ENCODE measurements around the gene WDR53.

WDR53 gene

DNA sequence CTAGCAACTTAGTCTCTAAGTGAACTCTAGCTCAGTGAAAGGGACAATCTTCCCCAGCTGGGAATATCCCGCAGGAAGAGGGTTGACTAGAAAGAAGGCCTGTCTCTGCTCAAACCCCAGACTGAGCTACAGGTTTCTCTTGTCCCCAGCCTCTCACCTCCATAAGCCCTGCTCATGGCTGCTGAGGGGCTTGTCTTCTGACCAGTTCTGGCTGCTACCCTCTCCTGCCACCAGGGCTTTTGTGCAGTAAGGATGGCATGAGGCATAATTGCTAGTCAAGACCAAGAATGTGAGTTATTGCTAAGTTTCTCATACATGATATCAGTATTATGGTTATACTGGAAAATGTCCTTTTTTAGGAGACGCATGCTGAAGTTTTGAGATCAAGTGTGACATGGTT lies 21.3 kb downstream of the WDR53 start:
- no peak overlapping the region for H3K4me2 ChIP-seq
- 0 out of 2 replicates have a peak, but pooled peaks cover 6% of the 10 kb centered on the region for H3K4me1 ChIP-seq
- no peaks in the 10 kb centered on the region for H4K20me1 ChIP-seq
- H3K36me3 ChIP-seq, result 0 out of 2 replicates have a peak, but pooled peaks cover 7% of the 10 kb centered on the region
- no peak overlapping the region for H3K27ac ChIP-seq
- H3K9ac ChIP-seq, result no peak overlapping the region
- no peaks in the 10 kb centered on the region for H3K27me3 ChIP-seq
- H3K9me3 ChIP-seq, result peaks cover 46% of the 10 kb centered on the region
- TF ChIP-seq Cebpa-rat (IDR thresholded peaks at IDR 0.05), result no peak
- H3K4me3 ChIP-seq, result no peak overlapping the region

- TF ChIP-seq Cebpa-rat (IDR thresholded peaks at IDR 0.05), result no peak
- no peaks in the 10 kb centered on the region for H4K20me1 ChIP-seq
- peaks cover 41% of the 10 kb centered on the region for H3K9me3 ChIP-seq
- H3K27me3 ChIP-seq, result no peaks in the 10 kb centered on the region
- no peak overlapping the region for H3K4me3 ChIP-seq
- 0 out of 2 replicates have a peak, but pooled peaks cover 6% of the 10 kb centered on the region for H3K4me1 ChIP-seq
- 0 out of 2 replicates have a peak, but pooled peaks cover 7% of the 10 kb centered on the region for H3K36me3 ChIP-seq
- no peak overlapping the region for H3K4me2 ChIP-seq
- H3K27ac ChIP-seq, result no peak overlapping the region
- H3K9ac ChIP-seq, result no peak overlapping the region
These were observed 21.8 kb downstream of the WDR53 start for GRCh38 chr3:196546537-196546936.

DNA sequence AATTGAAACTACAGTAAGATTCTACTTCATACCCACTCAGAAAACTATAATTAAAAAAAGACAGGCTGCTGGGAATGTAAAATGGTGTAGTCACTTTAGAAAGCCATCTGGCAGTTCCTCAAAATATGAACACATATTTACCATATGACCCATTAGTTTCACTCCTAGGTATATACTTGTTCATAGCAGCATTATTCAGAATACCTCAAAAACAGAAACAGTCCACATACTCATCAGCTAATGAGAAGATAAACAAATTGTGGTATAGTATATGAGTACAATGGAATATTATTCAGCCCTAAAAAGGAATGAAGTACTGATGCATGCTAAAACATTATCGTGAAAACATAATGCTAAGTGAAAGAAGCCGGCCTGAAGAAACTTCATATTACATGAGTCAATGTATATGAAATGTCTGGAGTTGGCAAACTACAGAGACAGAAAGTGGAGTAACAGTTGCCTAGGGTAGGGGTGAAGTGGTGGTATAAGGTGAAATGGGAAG lies 23.8 kb downstream of the WDR53 start:
- H4K20me1 ChIP-seq, result no peaks in the 10 kb centered on the region
- no peak overlapping the region for H3K9ac ChIP-seq
- H3K4me1 ChIP-seq, result 0 out of 2 replicates have a peak, but pooled peaks cover 6% of the 10 kb centered on the region
- H3K27me3 ChIP-seq, result no peaks in the 10 kb centered on the region
- H3K27ac ChIP-seq, result no peak overlapping the region
- TF ChIP-seq Cebpa-rat (IDR thresholded peaks at IDR 0.05), result no peak
- H3K4me3 ChIP-seq, result no peak overlapping the region
- no peak overlapping the region for H3K4me2 ChIP-seq
- H3K9me3 ChIP-seq, result peaks cover 21% of the 10 kb centered on the region
- H3K36me3 ChIP-seq, result no peaks in the 10 kb centered on the region

DNA sequence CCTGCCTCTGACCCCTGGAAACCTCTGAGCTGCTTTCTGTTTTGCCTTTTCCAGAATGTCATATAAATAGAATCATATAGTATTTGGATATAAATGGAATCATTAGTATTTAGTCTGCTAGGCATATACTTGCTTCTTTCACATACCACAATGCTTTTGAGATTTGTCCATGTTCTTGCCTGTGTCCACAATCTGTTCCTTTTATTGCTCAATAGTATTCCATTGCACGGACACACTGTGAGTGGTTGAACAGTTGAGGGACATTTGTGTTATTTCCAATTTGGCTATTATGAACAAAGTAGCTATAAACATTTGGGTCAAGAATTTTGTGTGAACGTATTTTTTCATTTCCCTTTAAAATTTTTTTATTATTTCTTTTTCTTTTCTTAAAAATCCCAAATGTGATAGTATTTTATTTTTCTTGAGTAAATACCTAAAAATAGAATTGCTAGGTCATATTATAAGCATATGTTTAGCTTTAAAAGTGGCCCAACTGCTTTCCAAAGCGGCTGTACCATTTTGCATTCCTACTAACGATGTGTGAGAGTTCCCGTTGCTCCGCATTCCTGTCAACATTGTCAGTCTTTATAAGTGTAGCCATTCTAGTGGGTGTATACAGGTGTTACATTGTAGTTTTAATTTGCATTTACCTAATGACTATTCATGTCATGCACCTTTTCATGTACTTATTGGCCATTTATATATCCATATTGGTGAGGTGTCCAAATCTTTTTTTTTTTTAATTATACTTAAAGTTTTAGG lies 26.5 kb downstream of the WDR53 start:
- H3K9ac ChIP-seq, result no peak overlapping the region
- no peaks in the 10 kb centered on the region for H3K4me1 ChIP-seq
- H3K27me3 ChIP-seq, result no peaks in the 10 kb centered on the region

DNA sequence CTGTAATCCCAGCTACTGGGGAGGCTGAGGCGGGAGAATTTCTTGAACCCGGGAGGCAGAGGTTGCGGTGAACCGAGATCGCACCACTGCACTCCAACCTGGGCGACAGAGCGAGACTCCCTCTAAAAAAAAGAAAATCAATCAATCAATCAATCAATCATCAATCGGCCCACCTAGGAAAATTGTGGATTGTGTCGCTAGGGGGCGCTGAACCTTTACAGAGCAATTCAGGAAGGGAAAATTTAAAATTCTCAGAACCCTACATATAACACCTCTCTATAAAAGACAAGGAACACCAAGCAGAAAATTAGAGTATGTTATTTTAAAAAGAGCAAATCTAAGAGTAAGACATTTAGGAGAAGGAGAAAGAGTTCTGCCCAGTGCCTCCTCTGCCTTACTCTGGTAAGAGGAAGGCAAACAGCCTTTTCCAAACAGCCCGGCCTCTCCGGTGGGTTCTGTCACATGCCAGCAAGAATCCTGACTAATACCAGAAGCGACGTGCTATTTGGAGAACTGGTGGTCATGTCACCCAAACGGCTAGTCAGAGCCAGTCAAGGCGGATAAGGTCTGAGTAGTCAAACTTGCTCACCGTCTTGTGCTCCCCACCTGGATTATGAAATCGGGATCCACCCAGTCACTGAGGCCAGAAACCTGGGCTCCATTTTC lies 30.9 kb downstream of the WDR53 start:
- H3K4me2 ChIP-seq, result no peak overlapping the region
- H3K9ac ChIP-seq, result no peak overlapping the region
- no peaks in the 10 kb centered on the region for H3K36me3 ChIP-seq
- H4K20me1 ChIP-seq, result no peaks in the 10 kb centered on the region
- TF ChIP-seq Cebpa-rat (IDR thresholded peaks at IDR 0.05), result no peak
- no peak overlapping the region for H3K4me3 ChIP-seq
- H3K27ac ChIP-seq, result no peak overlapping the region
- no peaks in the 10 kb centered on the region for H3K4me1 ChIP-seq
- H3K9me3 ChIP-seq, result no peaks in the 10 kb centered on the region
- no peaks in the 10 kb centered on the region for H3K27me3 ChIP-seq

More for the DNA sequence above, 26.5 kb downstream of the WDR53 start:
- Histone ChIP-seq H3K4me3 (no peak overlapping the region), H3K36me3 (no peaks in the 10 kb centered on the region), H3K4me2 (no peak overlapping the region), H3K9me3 (0 out of 2 replicates have a peak, but pooled peaks cover 3% of the 10 kb centered on the region), H3K27ac (no peak overlapping the region), H4K20me1 (no peaks in the 10 kb centered on the region)
- no peak for TF ChIP-seq Cebpa-rat (IDR thresholded peaks at IDR 0.05)

DNA sequence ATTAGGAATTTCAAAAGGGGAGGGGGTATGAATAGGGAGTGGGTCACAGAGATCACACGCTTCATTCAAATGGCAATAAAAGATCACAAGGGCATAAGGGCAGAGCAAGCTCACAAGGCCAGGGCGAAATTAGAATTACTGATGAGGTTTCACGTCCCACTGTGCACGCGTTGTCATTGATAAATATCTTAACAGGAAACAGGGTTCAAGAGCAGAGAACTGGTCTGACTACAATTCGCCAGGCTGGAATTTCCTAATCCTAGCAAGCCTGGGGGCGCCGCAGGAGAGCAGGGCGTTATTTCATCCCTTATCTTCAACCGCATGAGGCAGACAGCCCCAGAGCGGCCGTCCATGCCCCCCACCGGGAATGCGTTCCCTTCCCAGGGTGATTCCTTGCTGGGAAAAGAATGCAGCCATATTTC lies 35.1 kb downstream of the WDR53 start:
- Histone ChIP-seq H3K9ac (no peak overlapping the region), H3K9me3 (peaks cover 10% of the 10 kb centered on the region), H3K36me3 (no peaks in the 10 kb centered on the region), H3K27me3 (no peaks in the 10 kb centered on the region), H3K27ac (no peak overlapping the region), H3K4me3 (no peak overlapping the region), H3K4me1 (no peaks in the 10 kb centered on the region), H4K20me1 (no peaks in the 10 kb centered on the region), H3K4me2 (no peak overlapping the region)
- no peak for TF ChIP-seq Cebpa-rat (IDR thresholded peaks at IDR 0.05)

DNA sequence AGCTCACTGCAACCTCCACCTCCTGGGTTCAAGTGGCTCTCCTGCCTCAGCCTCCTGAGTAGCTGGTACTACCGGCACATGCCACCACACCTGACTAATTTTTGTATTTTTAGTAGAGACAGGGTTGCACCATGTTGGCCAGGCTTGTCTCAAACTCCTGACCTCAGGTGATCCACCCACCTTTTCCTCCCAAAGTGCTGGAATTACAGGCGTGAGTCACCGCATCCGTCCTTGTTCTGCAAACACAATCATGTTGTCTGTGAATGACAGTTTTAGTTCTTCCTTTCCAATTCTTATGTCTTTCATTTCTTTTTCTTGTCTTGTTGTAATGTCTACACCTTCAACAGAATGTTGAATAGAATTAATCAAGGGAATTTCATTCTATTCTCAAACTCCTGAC lies 36.9 kb downstream of the WDR53 start:
- Histone ChIP-seq H3K27ac (no peak overlapping the region), H4K20me1 (no peaks in the 10 kb centered on the region), H3K27me3 (no peaks in the 10 kb centered on the region), H3K9me3 (peaks cover 10% of the 10 kb centered on the region), H3K9ac (no peak overlapping the region), H3K36me3 (no peaks in the 10 kb centered on the region), H3K4me2 (no peak overlapping the region), H3K4me1 (no peaks in the 10 kb centered on the region), H3K4me3 (no peak overlapping the region)
- TF ChIP-seq Cebpa-rat (IDR thresholded peaks at IDR 0.05), result no peak

- Histone ChIP-seq H3K4me1 (no peaks in the 10 kb centered on the region), H3K27me3 (no peaks in the 10 kb centered on the region), H3K4me3 (peak overlapping the region; percentile 61), H3K9ac (peak overlapping the region; percentile 52; the same call in 1 of the 2 replicates), H4K20me1 (no peaks in the 10 kb centered on the region), H3K9me3 (peaks cover 10% of the 10 kb centered on the region), H3K36me3 (no peaks in the 10 kb centered on the region), H3K4me2 (peak overlapping the region; percentile 59), H3K27ac (no peak overlapping the region)
- TF ChIP-seq Cebpa-rat (IDR thresholded peaks at IDR 0.05), result no peak
These were observed 39.6 kb downstream of the WDR53 start for GRCh38 chr3:196528639-196529233.

DNA sequence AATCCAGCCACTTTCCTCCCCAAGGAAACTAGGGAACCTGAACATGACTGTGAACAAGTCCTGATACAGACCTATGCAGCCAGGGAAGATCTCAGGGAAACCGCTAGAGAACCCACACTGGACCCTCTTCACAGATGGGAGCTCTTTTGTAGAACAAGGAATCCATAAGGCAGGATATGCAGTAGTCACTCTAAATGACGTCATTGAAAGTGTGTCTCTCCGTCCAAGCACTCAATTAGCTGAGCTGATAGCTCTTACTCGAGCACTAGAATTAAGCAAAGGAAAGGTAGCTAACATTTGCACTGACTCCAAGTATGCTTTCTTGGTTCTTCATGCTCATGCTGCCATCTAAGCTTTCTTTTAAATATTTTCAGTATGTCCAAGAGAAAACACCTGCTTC lies 43.2 kb downstream of the WDR53 start:
- no peak for TF ChIP-seq Cebpa-rat (IDR thresholded peaks at IDR 0.05)
- Histone ChIP-seq H3K27me3 (no peaks in the 10 kb centered on the region), H3K9me3 (peaks cover 44% of the 10 kb centered on the region), H4K20me1 (no peaks in the 10 kb centered on the region), H3K4me3 (no peak overlapping the region), H3K27ac (no peak overlapping the region), H3K9ac (no peak overlapping the region), H3K4me1 (no peaks in the 10 kb centered on the region), H3K36me3 (no peaks in the 10 kb centered on the region; the same call in 1 of the 2 replicates), H3K4me2 (no peak overlapping the region)

GRCh38 chr3:196524527-196524926 lies 43.8 kb downstream of the WDR53 start:
- no peaks in the 10 kb centered on the region for H3K4me1 ChIP-seq
- TF ChIP-seq Cebpa-rat (IDR thresholded peaks at IDR 0.05), result no peak
- no peaks in the 10 kb centered on the region for H3K27me3 ChIP-seq
- peaks cover 50% of the 10 kb centered on the region for H3K9me3 ChIP-seq
- no peak overlapping the region for H3K4me2 ChIP-seq
- no peak overlapping the region for H3K27ac ChIP-seq
- no peak overlapping the region for H3K9ac ChIP-seq
- H4K20me1 ChIP-seq, result no peaks in the 10 kb centered on the region
- H3K4me3 ChIP-seq, result no peak overlapping the region
- H3K36me3 ChIP-seq, result no peaks in the 10 kb centered on the region; the same call in 1 of the 2 replicates

Data from BLaER1 (cell line).